ENCODE results near the gene OR2B6.
A peak's percentile ranks its signal among the peaks of the same experiment; 100 is the strongest.
"Not testable (repeated sequence)": the region's sequence is repeated elsewhere in the genome, so short reads cannot be mapped to it uniquely, and the experiment has no call there.

Gene OR2B6

GRCh38 chr6:27956941-27957340 lies at the start of gene OR2B6:
Gene OR2B6 (plus strand): TSS chr6:27957241. CDS start chr6:27957241, 0 bp downstream.
- no peak for DNase-seq

- DNase-seq, result no peak
Measured at GRCh38 chr6:27908017-27908416, 49.0 kb upstream of the OR2B6 start.

GRCh38 chr6:27911956-27912446 lies 45.0 kb upstream of the OR2B6 start, which contains the start of gene OR2B2:
Gene OR2B2 (minus strand): TSS chr6:27912396. CDS start chr6:27912319, 77 bp downstream.
- DNase-seq, result no peak

GRCh38 chr6:27922949-27923348 lies 34.1 kb upstream of the OR2B6 start:
- DNase-seq, result no peak

- no peak for DNase-seq
Measured at GRCh38 chr6:27924179-27924578, 32.9 kb upstream of the OR2B6 start.

GRCh38 chr6:27928041-27928440 lies 29.0 kb upstream of the OR2B6 start:
- DNase-seq, result not testable (repeated sequence)

- not testable (repeated sequence) for DNase-seq
Measured at GRCh38 chr6:27929930-27930329, 27.1 kb upstream of the OR2B6 start.

- DNase-seq, result no peak
Measured at GRCh38 chr6:27931209-27931608, 25.8 kb upstream of the OR2B6 start.

GRCh38 chr6:27940766-27941165 lies 16.3 kb upstream of the OR2B6 start:
- no peak for DNase-seq

GRCh38 chr6:27943072-27943471 lies 14.0 kb upstream of the OR2B6 start:
- DNase-seq, result peak in 1 of 2 experiments; percentile 11

- no peak for DNase-seq
Measured at GRCh38 chr6:27948237-27948636, 8.8 kb upstream of the OR2B6 start.

GRCh38 chr6:27951040-27951439 lies 6.0 kb upstream of the OR2B6 start:
- no peak for DNase-seq

GRCh38 chr6:27957516-27957915 lies 475 bp downstream of the OR2B6 start:
- no peak for DNase-seq

GRCh38 chr6:27962506-27962905 lies 5.5 kb downstream of the OR2B6 start:
- DNase-seq, result no peak

- no peak for DNase-seq
Measured at GRCh38 chr6:27966044-27966443, 9.0 kb downstream of the OR2B6 start.

GRCh38 chr6:27966816-27967426 lies 9.9 kb downstream of the OR2B6 start:
- DNase-seq, result no peak

GRCh38 chr6:27970444-27970843 lies 13.4 kb downstream of the OR2B6 start:
- DNase-seq, result no peak

GRCh38 chr6:27972750-27973149 lies 15.7 kb downstream of the OR2B6 start:
- no peak for DNase-seq

GRCh38 chr6:27977387-27977786 lies 20.3 kb downstream of the OR2B6 start:
- DNase-seq, result no peak

- peak in 1 of 2 experiments; percentile 33 for DNase-seq
Measured at GRCh38 chr6:27978705-27979104, 21.7 kb downstream of the OR2B6 start.

GRCh38 chr6:27980111-27980510 lies 23.1 kb downstream of the OR2B6 start:
- no peak for DNase-seq

GRCh38 chr6:27986928-27987725 lies 30.1 kb downstream of the OR2B6 start:
- DNase-seq, result no peak

GRCh38 chr6:27994616-27995015 lies 37.6 kb downstream of the OR2B6 start:
- DNase-seq, result no peak

GRCh38 chr6:28000351-28001045 lies 43.5 kb downstream of the OR2B6 start:
- DNase-seq, result no peak
